Neural cell (in vitro differentiated cells): ENCODE measurements around the gene RHCG. TPM values are rescaled to one million over a fixed set of nuclear protein-coding genes. Genes with fewer than 3 reads are reported as not detected.

ENCODE experiments used
- H2AFZ ChIP-seq: fragments of 200-600, 300-800 bp; sonication (generic), shearing (Covaris generic); 2 replicates; pipeline ENCODE4 v1.6.0; 2014; ENCODE audit warnings: low read depth, mild to moderate bottlenecking, antibody characterized with exemption, low read length, moderate library complexity
- H3F3A ChIP-seq: fragments of 200-600 bp; shearing (Covaris generic); 2 replicates; pipeline ENCODE4 v1.6.1; 2016; ENCODE audit warnings: mild to moderate bottlenecking, moderate library complexity, mixed read lengths, antibody characterized with exemption, low read length; ENCODE audit not compliant: insufficient read depth, poor library complexity, severe bottlenecking
- H3K27ac ChIP-seq: fragments of 200-600, 300-800 bp; sonication (generic), shearing (Covaris generic); 2 replicates; pipeline ENCODE4 v1.5.1; 2014; ENCODE audit warnings: mild to moderate bottlenecking, low read length, moderate library complexity
- H3K27me3 ChIP-seq: fragments of 300-800, 200-600 bp; sonication (generic), shearing (Covaris generic); 2 replicates; pipeline ENCODE4 v1.6.0; 2014; ENCODE audit warnings: mild to moderate bottlenecking, low read depth, low read length, moderate library complexity; ENCODE audit not compliant: insufficient read depth
- H3K36me3 ChIP-seq: fragments of 300-800, 200-600 bp; sonication (generic), shearing (Covaris generic); 2 replicates; pipeline ENCODE4 v1.5.1; 2014; ENCODE audit warnings: mild to moderate bottlenecking, antibody characterized with exemption, low read length, moderate library complexity; ENCODE audit not compliant: insufficient read depth
- H3K4me2 ChIP-seq: fragments of 300-800, 200-600 bp; sonication (generic), shearing (Covaris generic); 2 replicates; pipeline ENCODE4 v1.6.0; 2014; ENCODE audit warnings: mild to moderate bottlenecking, low read length
- H3K4me3 ChIP-seq: fragments of 300-800, 200-600 bp; sonication (generic), shearing (Covaris generic); 2 replicates; pipeline ENCODE4 v1.5.1; 2014; ENCODE audit warnings: mild to moderate bottlenecking, low read length, moderate library complexity
- H3K79me2 ChIP-seq: fragments of 200-600 bp; shearing (Covaris generic); replicated peaks from 2 replicates; pipeline ENCODE4 v1.6.0; 2014; ENCODE audit warnings: mild to moderate bottlenecking, low read length, moderate library complexity; ENCODE audit not compliant: insufficient read depth
- H3K9ac ChIP-seq: fragments of 300-800, 200-600 bp; sonication (generic), shearing (Covaris generic); 2 replicates; pipeline ENCODE4 v1.6.1; 2016; ENCODE audit warnings: mild to moderate bottlenecking, low read length, mixed read lengths
- H3K9me2 ChIP-seq: fragments of 200-600 bp; shearing (Covaris generic); 2 replicates; pipeline ENCODE4 v1.6.1; 2016; ENCODE audit warnings: mild to moderate bottlenecking, low read length, mixed read lengths; ENCODE audit not compliant: insufficient read depth
- H3K9me3 ChIP-seq: fragments of 200-600, 300-800 bp; sonication (generic), shearing (Covaris generic); 2 replicates; pipeline ENCODE4 v1.6.1; 2016; ENCODE audit warnings: mild to moderate bottlenecking, mixed run types, low read length, moderate library complexity, mixed read lengths
- H4K20me1 ChIP-seq: fragments of 200-600 bp; shearing (Covaris generic); 2 replicates; pipeline ENCODE4 v1.6.1; 2016; ENCODE audit warnings: mild to moderate bottlenecking, mixed run types; ENCODE audit not compliant: insufficient read depth
- CTCF ChIP-seq: fragments of 450-650 bp; IDR thresholded peaks from 2 replicates; pipeline ENCODE4 v1.5.1; 2014; ENCODE audit warnings: antibody characterized with exemption, mild to moderate bottlenecking, moderate library complexity; ENCODE audit not compliant: poor library complexity, severe bottlenecking
- EP300 ChIP-seq: fragments of 450-650 bp; conservative IDR thresholded peaks from 2 replicates; pipeline ENCODE4 v1.6.1; 2014; ENCODE audit warnings: antibody characterized with exemption, mild to moderate bottlenecking, moderate library complexity; ENCODE audit not compliant: poor library complexity, severe bottlenecking
- EZH2 ChIP-seq: fragments of 200-600, 300-800 bp; shearing (Covaris generic), sonication (generic); IDR thresholded peaks from 2 replicates; pipeline ENCODE4 v1.6.1; 2014; ENCODE audit warnings: antibody characterized with exemption, low read length, borderline replicate concordance, mild to moderate bottlenecking; ENCODE audit not compliant: insufficient read depth, poor library complexity, severe bottlenecking
- MXI1 ChIP-seq: fragments of 450-650 bp; conservative IDR thresholded peaks from 2 replicates; pipeline ENCODE4 v1.6.1; 2014; ENCODE audit warnings: antibody characterized with exemption, mild to moderate bottlenecking; ENCODE audit not compliant: poor library complexity, severe bottlenecking
- POLR2AphosphoS5 ChIP-seq: IDR thresholded peaks from 2 replicates; pipeline ENCODE4 v1.6.1; 2012
- RAD21 ChIP-seq: fragments of 450-650 bp; conservative IDR thresholded peaks from 2 replicates; pipeline ENCODE4 v1.6.1; 2014; ENCODE audit warnings: antibody characterized with exemption, mild to moderate bottlenecking, moderate library complexity
- SMC3 ChIP-seq: fragments of 450-650 bp; conservative IDR thresholded peaks from 2 replicates; pipeline ENCODE4 v1.6.1; 2014; ENCODE audit warnings: antibody characterized with exemption, mild to moderate bottlenecking, moderate library complexity; ENCODE audit not compliant: poor library complexity
- TAF1 ChIP-seq: IDR thresholded peaks from 2 replicates; pipeline ENCODE4 v1.6.1; 2012; ENCODE audit warnings: low read depth
- polyA plus RNA-seq: library from polyadenylated mRNA; depleted of rRNA; stranded (reverse); fragments of >200 nt; gene quantifications from 2 replicates; pipeline ENCODE4 v1.2.3, GENCODE V29; 2014
- TF ChIP-seq, protein P1 (sequence below): IDR thresholded peaks from 2 replicates; pipeline ENCODE4 v1.6.1; 2012; ENCODE audit warnings: borderline replicate concordance

The RHCG gene
- polyA plus RNA-seq, 1 donor from 2014 or later = 0.32 TPM

DNA sequence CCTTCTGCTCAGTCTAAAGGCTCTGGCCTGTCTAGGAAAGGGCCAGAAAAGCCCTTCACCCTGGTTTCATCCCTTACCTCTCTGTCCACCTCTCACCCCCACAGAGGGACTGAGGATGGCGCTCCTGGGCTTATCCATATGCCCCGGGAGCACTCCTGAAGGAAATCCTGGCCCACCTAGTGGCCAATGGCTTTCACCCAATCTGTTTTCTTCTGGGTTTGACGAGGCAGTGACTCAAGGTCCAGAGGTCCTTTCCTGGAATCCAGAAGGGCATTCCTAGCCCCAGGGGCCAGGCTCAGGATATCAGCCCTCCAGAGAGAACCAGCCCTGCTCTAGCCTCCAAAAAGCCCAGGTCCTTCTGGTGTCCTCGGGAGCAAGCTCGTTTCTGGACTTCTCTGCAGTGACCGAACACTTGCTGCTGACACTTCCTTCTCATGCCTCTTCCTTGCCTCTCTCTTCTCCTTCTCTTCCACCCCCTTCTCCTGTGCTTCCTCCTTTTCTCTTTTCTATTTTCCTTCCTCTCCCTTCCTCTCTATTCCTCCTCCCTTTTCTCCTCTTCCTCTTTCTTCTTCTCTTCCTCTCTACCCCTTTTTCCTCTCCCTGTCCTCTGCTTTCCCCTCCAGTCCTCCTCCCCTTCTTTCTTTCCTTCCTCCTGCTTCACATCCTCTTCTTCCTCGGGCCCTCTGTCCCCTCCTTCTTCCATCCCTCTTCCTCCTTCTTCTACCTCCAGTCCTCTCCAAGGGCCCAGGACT lies 59.6 kb downstream of the RHCG start:
- H3K4me3 ChIP-seq = no peak overlapping the region
- no peaks in the 10 kb centered on the region for H3K79me2 ChIP-seq
- TF ChIP-seq SMC3 (no peak), EP300 (no peak), EZH2 (no peak), RAD21 (no peak), MXI1 (no peak), POLR2AphosphoS5 (no peak), CTCF (no peak)
- TF ChIP-seq, protein P1, sequence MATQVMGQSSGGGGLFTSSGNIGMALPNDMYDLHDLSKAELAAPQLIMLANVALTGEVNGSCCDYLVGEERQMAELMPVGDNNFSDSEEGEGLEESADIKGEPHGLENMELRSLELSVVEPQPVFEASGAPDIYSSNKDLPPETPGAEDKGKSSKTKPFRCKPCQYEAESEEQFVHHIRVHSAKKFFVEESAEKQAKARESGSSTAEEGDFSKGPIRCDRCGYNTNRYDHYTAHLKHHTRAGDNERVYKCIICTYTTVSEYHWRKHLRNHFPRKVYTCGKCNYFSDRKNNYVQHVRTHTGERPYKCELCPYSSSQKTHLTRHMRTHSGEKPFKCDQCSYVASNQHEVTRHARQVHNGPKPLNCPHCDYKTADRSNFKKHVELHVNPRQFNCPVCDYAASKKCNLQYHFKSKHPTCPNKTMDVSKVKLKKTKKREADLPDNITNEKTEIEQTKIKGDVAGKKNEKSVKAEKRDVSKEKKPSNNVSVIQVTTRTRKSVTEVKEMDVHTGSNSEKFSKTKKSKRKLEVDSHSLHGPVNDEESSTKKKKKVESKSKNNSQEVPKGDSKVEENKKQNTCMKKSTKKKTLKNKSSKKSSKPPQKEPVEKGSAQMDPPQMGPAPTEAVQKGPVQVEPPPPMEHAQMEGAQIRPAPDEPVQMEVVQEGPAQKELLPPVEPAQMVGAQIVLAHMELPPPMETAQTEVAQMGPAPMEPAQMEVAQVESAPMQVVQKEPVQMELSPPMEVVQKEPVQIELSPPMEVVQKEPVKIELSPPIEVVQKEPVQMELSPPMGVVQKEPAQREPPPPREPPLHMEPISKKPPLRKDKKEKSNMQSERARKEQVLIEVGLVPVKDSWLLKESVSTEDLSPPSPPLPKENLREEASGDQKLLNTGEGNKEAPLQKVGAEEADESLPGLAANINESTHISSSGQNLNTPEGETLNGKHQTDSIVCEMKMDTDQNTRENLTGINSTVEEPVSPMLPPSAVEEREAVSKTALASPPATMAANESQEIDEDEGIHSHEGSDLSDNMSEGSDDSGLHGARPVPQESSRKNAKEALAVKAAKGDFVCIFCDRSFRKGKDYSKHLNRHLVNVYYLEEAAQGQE = no peak
- no peaks in the 10 kb centered on the region for H3K9me2 ChIP-seq
- no peaks in the 10 kb centered on the region for H3F3A ChIP-seq
- H3K9ac ChIP-seq = no peak overlapping the region
- no peaks in the 10 kb centered on the region for H3K36me3 ChIP-seq
- H3K27ac ChIP-seq = no peak overlapping the region
- H2AFZ ChIP-seq = no peak overlapping the region
- no peaks in the 10 kb centered on the region for H4K20me1 ChIP-seq
- H3K9me3 ChIP-seq = no peaks in the 10 kb centered on the region
- H3K4me2 ChIP-seq = no peak overlapping the region
- H3K27me3 ChIP-seq = no peaks in the 10 kb centered on the region

DNA sequence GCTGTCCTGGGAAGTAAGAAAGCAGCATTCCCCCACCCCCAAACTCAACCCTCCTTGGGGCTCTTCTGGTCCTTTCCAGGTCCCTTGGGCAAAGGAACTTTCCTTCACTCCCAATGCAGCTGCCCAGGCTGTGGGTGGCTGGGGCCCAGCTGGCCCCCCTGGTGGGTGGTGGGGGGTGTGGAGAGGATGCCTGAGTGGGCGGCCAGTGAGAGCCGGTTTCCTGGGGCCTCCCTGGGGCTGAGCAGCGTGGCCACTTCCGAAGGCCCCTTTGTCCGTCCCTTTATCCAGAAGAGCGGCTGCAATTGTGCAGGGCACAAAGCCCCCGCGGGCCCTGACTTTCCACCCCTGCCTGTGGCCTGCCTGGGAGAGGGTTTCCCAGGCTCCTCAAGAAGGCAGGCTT lies 61.0 kb downstream of the RHCG start:
- Histone ChIP-seq H2AFZ (no peak overlapping the region), H3K9me2 (no peaks in the 10 kb centered on the region), H3K27ac (no peak overlapping the region), H4K20me1 (no peaks in the 10 kb centered on the region), H3K4me3 (no peak overlapping the region), H3F3A (no peaks in the 10 kb centered on the region), H3K36me3 (no peaks in the 10 kb centered on the region), H3K9me3 (no peaks in the 10 kb centered on the region), H3K79me2 (no peaks in the 10 kb centered on the region), H3K9ac (no peak overlapping the region), H3K27me3 (no peaks in the 10 kb centered on the region), H3K4me2 (no peak overlapping the region)
- TF ChIP-seq EP300 (no peak), SMC3 (no peak), POLR2AphosphoS5 (no peak), MXI1 (no peak), CTCF (no peak), EZH2 (no peak), TAF1 (no peak), RAD21 (no peak)
- TF ChIP-seq, protein P1 = no peak
